VCaP (cell line): ENCODE data around the gene BTBD9.

Source experiments
- H3K27ac ChIP-seq: fragments of 450-650 bp; 2 replicates; pipeline ENCODE4 v1.5.1; 2017
- CTCF ChIP-seq: fragments of 450-650 bp; conservative IDR thresholded peaks from 2 replicates; pipeline ENCODE4 v1.5.1; 2017; ENCODE audit warnings: mild to moderate bottlenecking, moderate library complexity

Gene BTBD9

GRCh38 chr6:38161331-38161730 is 478.4 kb downstream of the BTBD9 start:
- no peak for TF ChIP-seq CTCF

DNA sequence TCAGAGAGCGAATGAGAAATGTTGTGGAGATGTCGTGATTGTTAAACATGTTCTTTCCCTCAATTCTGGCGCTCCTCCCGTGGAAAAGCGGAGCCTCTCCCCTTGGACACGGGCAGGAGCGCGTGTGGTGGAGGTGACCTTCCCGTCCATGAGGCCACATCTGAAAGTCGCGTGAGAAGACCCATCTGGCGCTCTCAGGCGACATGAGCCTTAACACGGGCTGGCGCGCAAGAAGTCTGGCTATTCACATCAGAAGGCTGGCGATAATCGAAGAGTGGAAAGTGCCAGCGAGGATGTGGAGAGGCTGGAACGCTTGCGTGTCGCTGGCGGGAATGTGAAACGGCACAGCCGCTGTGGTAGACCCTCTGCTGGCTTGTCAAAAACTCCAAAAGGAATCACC is 478.9 kb downstream of the BTBD9 start:
- no peak overlapping the region for H3K27ac ChIP-seq

More at GRCh38 chr6:38161331-38161730, 478.4 kb downstream of the BTBD9 start:
- no peak overlapping the region for H3K27ac ChIP-seq

GRCh38 chr6:38159596-38159995 is 480.1 kb downstream of the BTBD9 start:
- TF ChIP-seq CTCF = no peak
- H3K27ac ChIP-seq = no peak overlapping the region

More for the DNA sequence above, 478.9 kb downstream of the BTBD9 start:
- no peak for TF ChIP-seq CTCF

GRCh38 chr6:38158762-38159350 is 480.9 kb downstream of the BTBD9 start:
- TF ChIP-seq CTCF = no peak
- no peak overlapping the region for H3K27ac ChIP-seq

DNA sequence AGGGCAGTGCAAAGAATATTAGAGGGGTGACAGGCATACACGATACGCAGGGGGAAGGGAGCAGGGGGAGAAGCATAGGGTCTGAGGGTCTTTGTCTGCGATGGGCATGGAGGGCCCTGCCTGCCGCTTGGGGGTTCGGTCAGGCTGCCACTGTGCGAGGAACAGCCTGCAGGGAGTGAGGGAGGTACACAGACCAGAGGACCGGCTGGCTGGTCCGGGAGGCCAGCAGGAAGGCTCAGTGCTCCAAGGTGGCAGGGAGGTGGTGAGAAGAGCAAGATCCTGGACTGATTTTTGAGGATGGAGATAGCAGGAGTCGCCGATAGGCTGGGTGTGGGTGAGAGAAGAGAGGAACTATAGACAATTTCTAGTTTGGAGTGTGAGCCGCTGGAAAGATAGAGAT is 481.8 kb downstream of the BTBD9 start:
- no peak for TF ChIP-seq CTCF
- H3K27ac ChIP-seq = no peak overlapping the region

GRCh38 chr6:38156818-38157565 is 482.7 kb downstream of the BTBD9 start:
- no peak overlapping the region for H3K27ac ChIP-seq
- no peak for TF ChIP-seq CTCF

DNA sequence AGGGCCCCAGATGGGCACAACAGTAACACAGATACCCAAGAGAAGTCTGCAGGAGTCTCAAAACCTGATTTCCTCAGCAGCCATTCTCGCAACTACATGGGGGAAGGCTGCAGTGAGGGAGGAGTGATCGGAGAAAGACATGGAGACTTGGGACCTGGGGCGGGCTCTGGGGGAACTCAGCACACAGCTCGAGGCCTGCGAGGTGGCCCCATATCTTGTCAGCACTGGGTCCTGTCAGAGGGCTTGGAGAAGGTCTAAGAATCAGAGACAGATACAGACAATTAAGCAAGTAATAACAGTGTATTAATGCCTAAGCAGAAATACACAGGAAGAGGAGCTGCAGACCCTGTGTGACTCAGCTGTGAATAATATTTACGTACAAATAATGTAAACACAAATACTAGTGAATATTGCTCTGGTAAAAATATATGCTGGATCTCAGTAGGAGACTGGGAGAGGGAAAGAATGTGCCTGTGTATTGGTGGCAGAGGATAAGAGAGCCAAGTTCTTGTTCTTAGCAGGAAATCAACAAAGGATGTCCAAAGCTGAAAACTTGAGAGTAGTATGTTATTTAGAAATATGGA is 484.0 kb downstream of the BTBD9 start:
- H3K27ac ChIP-seq = peak overlapping the region; percentile 30
- TF ChIP-seq CTCF = no peak
